Measurements from ENCODE around the gene ASCL2. TPM values are rescaled to one million over a fixed set of nuclear protein-coding genes. Genes with fewer than 3 reads are reported as not detected.

ASCL2 gene
- total and polyA plus RNA-seq, 2 of the 4 experiments (the other 2 are of a cell fraction): not detected

DNA sequence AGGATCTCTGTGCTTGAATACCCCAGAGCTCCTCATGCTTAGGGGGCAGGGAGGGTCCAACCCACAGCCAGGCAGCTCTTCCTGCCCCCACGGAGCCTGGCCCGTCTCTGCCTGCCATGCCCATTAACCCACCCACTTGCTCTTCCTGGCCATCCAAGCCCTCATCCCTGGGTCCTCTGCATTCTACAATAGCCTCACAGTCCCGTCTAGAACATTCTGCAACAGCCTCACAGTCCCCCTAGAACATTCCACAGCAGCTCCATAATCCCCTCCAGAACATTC, 46.5 kb upstream of the ASCL2 start:
- no peak overlapping the region for H3K18ac ChIP-seq (ENCODE audit: low read depth, low read length)
- no peaks in the 10 kb centered on the region for H4K20me1 ChIP-seq (ENCODE audit: insufficient read depth, low read length)
- no peak overlapping the region for H2AK5ac ChIP-seq (ENCODE audit: low read depth, low read length)
- intact Hi-C loops (cut with micrococcal nuclease): no loop called here
- no peak overlapping the region for H4K91ac ChIP-seq (ENCODE audit: insufficient read depth, low read depth, low read length)
- dilution Hi-C loops (cut with HindIII; ENCODE audit: low sequenced_read_pairs, unreplicated experiment): no loop called here
- no peak overlapping the region for H3K4me2 ChIP-seq (ENCODE audit: low read depth, low read length)
- H3K27me3 ChIP-seq (ENCODE audit: control insufficient read depth, insufficient read depth, low read length): peaks cover 14% of the 10 kb centered on the region
- no peak for TF ChIP-seq MAFK (IDR thresholded peaks at IDR 0.05; ENCODE audit: low read depth, low read length)
- no peak for TF ChIP-seq RAD21 (IDR thresholded peaks at IDR 0.05; ENCODE audit: low read length)
- no peak for TF ChIP-seq NFE2L2 (IDR thresholded peaks at IDR 0.05; ENCODE audit: low read depth, low read length)
- TF ChIP-seq CHD1 (IDR thresholded peaks at IDR 0.05; ENCODE audit: low read depth, low read length): no peak
- TF ChIP-seq SMC3 (IDR thresholded peaks at IDR 0.05; ENCODE audit: low read depth, low read length): no peak
- TF ChIP-seq FOS (IDR thresholded peaks at IDR 0.05; ENCODE audit: low read depth, low read length): no peak
- no peak for TF ChIP-seq USF2 (IDR thresholded peaks at IDR 0.05; ENCODE audit: low read depth, low read length)
- no peak for TF ChIP-seq CEBPB (IDR thresholded peaks at IDR 0.05; ENCODE audit: low read depth, low read length)
- TF ChIP-seq ELK1 (IDR thresholded peaks at IDR 0.05; ENCODE audit: borderline replicate concordance, low read depth, low read length): no peak
- TF ChIP-seq POLR2A (IDR thresholded peaks at IDR 0.05; ENCODE audit: low read depth, low read length): no peak
- TF ChIP-seq CTCF (conservative IDR thresholded peaks at IDR 0.05; ENCODE audit: low read depth, low read length): no peak
- no peak for TF ChIP-seq MAZ (IDR thresholded peaks at IDR 0.05; ENCODE audit: borderline replicate concordance, low read depth, low read length)
- no peak for TF ChIP-seq RCOR1 (IDR thresholded peaks at IDR 0.05; ENCODE audit: insufficient replicate concordance, low read length)
- TF ChIP-seq RFX5 (IDR thresholded peaks at IDR 0.05; ENCODE audit: low read depth, low read length): no peak
- ATAC-seq (ENCODE audit: low read depth): no peak
- DNase-seq: no peak
- no peak overlapping the region for H3K9ac ChIP-seq (ENCODE audit: low read depth, low read length)
- no peak overlapping the region for H3K56ac ChIP-seq (ENCODE audit: extremely low read depth, insufficient read depth, low read length)
- WGBS, 2 experiments (ENCODE audit: extremely low coverage in 2 of 2, insufficient read length in 1 of 2): 82% methylated on average over 3 of the region's 3 CpGs; no CpG with 5 or more reads in 1 of the 2 experiments
- H2BK5ac ChIP-seq (ENCODE audit: low read depth, low read length, poor library complexity, severe bottlenecking): no peak overlapping the region
- H3K23ac ChIP-seq (ENCODE audit: low read depth, low read length): no peak overlapping the region
- no peak overlapping the region for H4K8ac ChIP-seq (ENCODE audit: low read depth in 2 of 2, low read length in 2 of 2)
- H2BK15ac ChIP-seq (ENCODE audit: low read depth, low read length): no peak overlapping the region
- H3K4me3 ChIP-seq (ENCODE audit: insufficient read depth, low read depth, low read length): no peak overlapping the region
- POLR2A ChIA-PET (ENCODE audit: unreplicated experiment): no interaction called here
- no peak overlapping the region for H2AFZ ChIP-seq (replicated peaks; ENCODE audit: low read length, poor library complexity)
- H3K79me1 ChIP-seq (ENCODE audit: low read depth in 1 of 2, low read length in 2 of 2): no peaks in the 10 kb centered on the region
- peaks cover 20% of the 10 kb centered on the region for H3K4me1 ChIP-seq (ENCODE audit: control insufficient read depth, insufficient read depth, low read length)
- CTCF ChIA-PET: no interaction called here
- no TSS peak for BruUV-seq (replicated peaks)
- no peak overlapping the region for H3K27ac ChIP-seq (ENCODE audit: insufficient read depth, low read length)
- H3K9me1 ChIP-seq (ENCODE audit: insufficient read depth, low read length): peaks cover 6% of the 10 kb centered on the region; the same call in 1 of the 2 replicates
- H3K9me3 ChIP-seq (ENCODE audit: control insufficient read depth, insufficient read depth, low read length): no peaks in the 10 kb centered on the region; the same call in 1 of the 2 replicates
- in situ Hi-C loops (cut with MboI; ENCODE audit: low sequenced_read_pairs): no loop called here
- H3K36me3 ChIP-seq (ENCODE audit: control insufficient read depth, insufficient read depth, low read length): no peaks in the 10 kb centered on the region
- no peak overlapping the region for H3K14ac ChIP-seq (replicated peaks; ENCODE audit: low read depth, low read length)
- no peak overlapping the region for H4K5ac ChIP-seq (ENCODE audit: low read depth, low read length)
- H2BK120ac ChIP-seq (ENCODE audit: low read depth, low read length): no peak overlapping the region
- no peak overlapping the region for H3K4ac ChIP-seq (ENCODE audit: low read depth, low read length)
- H2BK20ac ChIP-seq (ENCODE audit: low read depth, low read length): no peak overlapping the region
- no peak overlapping the region for H2AK9ac ChIP-seq (replicated peaks; ENCODE audit: low read depth, low read length, poor library complexity)

All from IMR-90 (cell line).